Adrenal gland (tissue), 12 donors: ENCODE measurements around the gene PSTPIP1. TPM values are rescaled to one million over a fixed set of nuclear protein-coding genes. Genes with fewer than 3 reads are reported as not detected.

ENCODE experiments used
- DNase-seq, 7 donors: peaks; one replicate each; pipeline ENCODE4 v3.0.0-alpha.2; 2019 to 2020
- H3K27ac ChIP-seq, 5 donors: fragments of 200-600 bp; sonication (generic) in 4 of 5; 1 replicate in 3 of 5; 2 replicates in 2 of 5; pipeline versions ENCODE4 v1.5.1 to v1.8.0; 2016 to 2020; ENCODE audit warnings: mild to moderate bottlenecking in 1 of 5
- H3K27me3 ChIP-seq: fragments of 200-600 bp; 2 replicates; pipeline ENCODE4 v1.8.0; 2021
- H3K36me3 ChIP-seq, 2 donors: fragments of 200-600 bp; replicated peaks in 1 of 2; 1 replicate in 1 of 2; 2 replicates in 1 of 2; pipeline versions ENCODE4 v1.5.1 to v1.8.0; 2018 to 2022
- H3K4me1 ChIP-seq, 2 donors: fragments of 200-600 bp; replicated peaks in 1 of 2; 1 replicate in 1 of 2; 2 replicates in 1 of 2; pipeline versions ENCODE4 v1.5.1 to v1.8.0; 2018 to 2021
- H3K4me3 ChIP-seq, 4 donors: fragments of 200-600 bp; sonication (generic) in 3 of 4; one replicate each; pipeline ENCODE4 v1.5.1; 2016 to 2018
- H3K9me3 ChIP-seq, 3 donors: fragments of 200-600 bp; sonication (generic) in 1 of 3; replicated peaks in 1 of 3; 1 replicate in 2 of 3; 2 replicates in 1 of 3; pipeline versions ENCODE4 v1.5.1 to v1.8.0; 2016 to 2021
- CTCF ChIP-seq, 6 experiments: fragments of 450-650 bp in 4 of 6; fragments of 200-600 bp in 2 of 6; sonication (generic) in 1 of 6; IDR thresholded peaks; 1 replicate in 5 of 6; 2 replicates in 1 of 6; pipeline versions ENCODE4 v1.5.1 to v1.8.0; 2016 to 2021; ENCODE audit warnings: antibody characterized with exemption in 6 of 6, mild to moderate bottlenecking in 2 of 6, moderate library complexity in 1 of 6
- POLR2A ChIP-seq, 2 donors: fragments of 450-650 bp; IDR thresholded peaks; one replicate each; pipeline ENCODE4 v1.6.1; 2017; ENCODE audit warnings: antibody characterized with exemption in 2 of 2, mild to moderate bottlenecking in 2 of 2, moderate library complexity in 1 of 2
- WGBS, 4 donors: extraction: QIAGEN DNeasy Blood & Tissue Kit in 2 of 4; methylation state at CpG; one replicate each; pipeline versions ENCODE4 v1.1.5 to v1.1.7; 2013 to 2017; 5-methylcytosine and 5-hydroxymethylcytosine counted together
- intact Hi-C, 2 donors: fragments of 100-400 bp; cut with DNase I; formaldehyde crosslinking; loops; one replicate each; pipeline versions ENCODE4 v1.14.1 to v1.15.0; 2022 to 2023
- polyA plus RNA-seq, 3 donors: library from polyadenylated mRNA; stranded (reverse); fragments of 200-250 nt in 2 of 3; fragments of 350-450 nt in 1 of 3; fragmentation: Illumina TruSeq in 1 of 3; extraction: RNeasy Lipid Tissue Mini Kit (QIAGEN cat#74804) in 1 of 3; gene quantifications; one replicate each; pipeline ENCODE4 v1.2.3, GENCODE V29; 2013 to 2014
- total RNA-seq, 9 donors: library from RNA; depleted of rRNA in 4 of 9; stranded (reverse); fragments of >200 nt in 4 of 9; fragments of 120-200 nt in 1 of 9; fragmentation: NEBNext Ultra II Directional in 1 of 9; extraction: Animal tissue kit (Norgen Biotek cat#: 25700) in 1 of 9; gene quantifications; one replicate each; pipeline versions ENCODE4 v1.1.0 to v1.2.4, GENCODE V29; 2013 to 2023
- donor health status: healthy with polysubstance abuse.
- donor health status: Bipolar disorder and iron deficiency.
- donor health status: DM: yes; HTN: yes; CAD: no.
- donor health status: DM: no; HTN: no; CAD: no.
- donor health status: DM: no; HTN: no; CAD: no.
- donor health status: DM: yes; HTN: yes; CAD: no.

The PSTPIP1 gene
- total and polyA plus RNA-seq, 12 donors = 1.4 to 31.5 (median 11.5) TPM

- H3K27me3 ChIP-seq = no peaks in the 10 kb centered on the region
- no peak for DNase-seq
- intact Hi-C loops = no loop called here
- peaks cover 0 to 17% of the 10 kb centered on the region in 2 donors for H3K36me3 ChIP-seq
- WGBS, 4 donors = 70 to 90% (median 87%) methylated on average over 1 of the region's 1 CpG
- no peak overlapping the region for H3K27ac ChIP-seq
- H3K4me3 ChIP-seq = no peak overlapping the region
- TF ChIP-seq POLR2A (IDR thresholded peaks at IDR 0.05) = no peak
- no peak for TF ChIP-seq CTCF (IDR thresholded peaks at IDR 0.05)
- peaks cover 0 to 7% of the 10 kb centered on the region in 2 donors for H3K4me1 ChIP-seq
- H3K9me3 ChIP-seq = no peaks in the 10 kb centered on the region
Measured at GRCh38 chr15:76951220-76951619, 43.7 kb upstream of the PSTPIP1 start.

GRCh38 chr15:76953913-76954312 is 41.0 kb upstream of the PSTPIP1 start:
- no peaks in the 10 kb centered on the region for H3K27me3 ChIP-seq
- DNase-seq = no peak
- peaks cover 0 to 6% of the 10 kb centered on the region in 2 donors for H3K36me3 ChIP-seq
- H3K27ac ChIP-seq = no peak overlapping the region
- WGBS, 4 donors = 58 to 63% (median 62%) methylated on average over 3 of the region's 3 CpGs
- H3K4me1 ChIP-seq = peaks cover 0 to 7% of the 10 kb centered on the region in 2 donors
- intact Hi-C loops = no loop called here
- H3K9me3 ChIP-seq = no peaks in the 10 kb centered on the region
- TF ChIP-seq POLR2A (IDR thresholded peaks at IDR 0.05) = no peak
- TF ChIP-seq CTCF (IDR thresholded peaks at IDR 0.05) = no peak
- no peak overlapping the region for H3K4me3 ChIP-seq

GRCh38 chr15:76954744-76955143 is 40.2 kb upstream of the PSTPIP1 start:
- intact Hi-C loops = no loop called here
- peaks cover 0 to 7% of the 10 kb centered on the region in 2 donors for H3K4me1 ChIP-seq
- H3K27me3 ChIP-seq = no peaks in the 10 kb centered on the region
- no peak for TF ChIP-seq CTCF (IDR thresholded peaks at IDR 0.05)
- TF ChIP-seq POLR2A (IDR thresholded peaks at IDR 0.05) = no peak
- no peak overlapping the region for H3K4me3 ChIP-seq
- DNase-seq = no peak
- WGBS, 4 donors = 54 to 64% (median 58%) methylated on average over 2 of the region's 2 CpGs
- H3K27ac ChIP-seq = no peak overlapping the region
- no peaks in the 10 kb centered on the region for H3K9me3 ChIP-seq
- H3K36me3 ChIP-seq = no peaks in the 10 kb centered on the region

- Histone ChIP-seq H3K36me3 (no peaks in the 10 kb centered on the region), H3K4me1 (no peaks in the 10 kb centered on the region), H3K9me3 (no peaks in the 10 kb centered on the region), H3K4me3 (no peak overlapping the region), H3K27me3 (no peaks in the 10 kb centered on the region), H3K27ac (no peak overlapping the region)
- 66 to 77% (median 70%) methylated on average over 6 of the region's 6 CpGs for WGBS, 4 donors
- intact Hi-C loops = no loop called here
- no peak for DNase-seq
- TF ChIP-seq CTCF (IDR thresholded peaks at IDR 0.05) (no peak), POLR2A (IDR thresholded peaks at IDR 0.05) (no peak)
Measured at GRCh38 chr15:76961268-76962011, 33.5 kb upstream of the PSTPIP1 start.
